PFSK-1 (cell line): ENCODE data around the gene SLC16A6.

ENCODE experiments used
- FOXP2 ChIP-seq: optimal IDR thresholded peaks from 2 replicates; pipeline ENCODE3; 2011; ENCODE audit warnings: borderline replicate concordance, control low read depth, inconsistent platforms; ENCODE audit not compliant: insufficient read depth; ENCODE audit errors: extremely low read length, extremely low read depth
- POLR2AphosphoS5 ChIP-seq: IDR thresholded peaks from 2 replicates; pipeline ENCODE4 v1.6.1; 2012; ENCODE audit warnings: low read depth, mild to moderate bottlenecking, control low read depth, low read length, moderate library complexity
- REST ChIP-seq, 2 experiments: IDR thresholded peaks; 2 replicates each; pipeline versions ENCODE4 v1.6.1 to v1.8.0; 2011 to 2012; ENCODE audit warnings: low read depth in 2 of 2, low read length in 2 of 2, control low read depth in 1 of 2, inconsistent platforms in 1 of 2, mild to moderate bottlenecking in 1 of 2, moderate library complexity in 1 of 2; ENCODE audit not compliant: insufficient read depth in 1 of 2
- SIN3A ChIP-seq: IDR thresholded peaks from 2 replicates; pipeline ENCODE4 v1.6.1; 2012; ENCODE audit warnings: mild to moderate bottlenecking, low read length, moderate library complexity, borderline replicate concordance; ENCODE audit not compliant: insufficient read depth
- TAF1 ChIP-seq: IDR thresholded peaks from 2 replicates; pipeline ENCODE4 v1.6.1; 2012; ENCODE audit warnings: low read length, control low read depth, borderline replicate concordance; ENCODE audit not compliant: insufficient read depth

Gene SLC16A6

DNA sequence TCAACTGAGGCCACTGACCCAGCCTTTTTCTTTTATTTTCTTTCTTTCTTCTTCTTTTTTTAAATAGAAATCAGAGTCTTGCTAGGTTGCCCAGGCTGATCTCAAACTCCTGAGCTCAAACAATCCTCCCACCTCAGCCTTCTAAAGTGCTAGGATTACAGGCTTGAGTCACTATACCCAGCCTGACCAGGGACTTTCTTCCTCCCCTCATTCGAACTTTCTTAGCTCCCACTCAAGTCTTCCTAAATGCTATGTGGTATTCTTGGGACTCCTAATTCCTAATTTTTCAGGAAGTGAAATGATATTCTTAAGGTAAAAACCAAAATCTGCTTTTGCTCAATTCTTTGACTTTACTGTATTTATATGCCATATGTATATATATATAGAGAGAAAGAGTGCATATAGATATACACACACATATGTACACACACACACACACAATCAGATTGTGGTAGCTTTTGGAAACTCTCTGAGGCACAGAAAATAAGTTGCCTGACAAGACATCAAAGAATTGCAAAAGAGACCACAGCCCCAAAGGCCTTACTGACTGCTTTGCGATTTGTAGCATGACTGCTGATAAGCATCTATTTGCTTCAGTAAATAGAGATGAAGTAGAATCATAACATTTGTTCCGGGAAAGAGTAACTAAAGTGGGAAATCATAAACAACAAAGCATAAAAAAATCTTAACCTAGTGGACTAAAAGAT lies 52.6 kb downstream of the SLC16A6 start:
- TF ChIP-seq POLR2AphosphoS5 (no peak), REST (IDR thresholded peaks at IDR 0.05; ENCODE audit: insufficient read depth in 1 of 2, low read depth in 2 of 2, low read length in 2 of 2) (no peak), SIN3A (no peak), FOXP2 (no peak), TAF1 (no peak)

DNA sequence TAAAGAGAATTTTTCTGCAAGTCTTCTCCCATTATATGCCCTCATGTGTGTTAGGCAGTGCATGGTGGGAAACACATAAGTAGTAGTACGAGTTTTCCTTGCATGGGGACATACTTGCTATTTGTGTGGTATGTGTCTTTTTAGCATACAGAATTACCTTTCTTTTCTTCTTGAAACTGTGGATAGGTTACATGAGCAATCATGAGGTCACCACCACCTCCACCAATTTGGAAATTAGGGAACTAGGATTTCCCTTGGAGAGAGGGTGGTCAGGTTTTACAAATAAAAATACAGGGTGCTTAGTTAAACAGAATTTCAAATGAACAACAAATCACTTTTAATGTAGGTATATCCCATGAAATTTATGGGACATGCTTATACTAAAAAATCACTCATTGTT lies 59.4 kb downstream of the SLC16A6 start:
- TF ChIP-seq FOXP2 (no peak), POLR2AphosphoS5 (no peak), TAF1 (no peak)

DNA sequence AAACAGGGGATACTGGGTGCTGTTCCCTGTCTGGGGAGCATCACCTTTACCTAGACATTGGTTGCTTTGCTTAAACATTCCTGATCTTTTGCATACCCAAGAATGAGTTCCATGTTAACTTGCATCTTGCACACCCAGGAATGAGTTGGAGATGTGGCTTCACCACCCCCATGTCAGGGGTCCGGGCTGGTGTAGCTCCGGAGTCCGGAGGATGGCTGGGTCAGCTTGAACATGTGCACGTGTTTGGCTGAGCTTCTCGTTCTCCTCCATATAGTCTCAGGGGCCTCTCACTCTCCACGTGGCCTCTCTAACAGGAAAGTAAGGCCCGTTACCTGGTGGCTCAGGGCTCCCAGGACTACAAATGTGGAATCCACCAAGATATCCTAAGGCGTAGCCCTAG lies 61.3 kb downstream of the SLC16A6 start:
- TF ChIP-seq FOXP2 = no peak
- TF ChIP-seq POLR2AphosphoS5 = no peak
- TF ChIP-seq REST (IDR thresholded peaks at IDR 0.05; ENCODE audit: insufficient read depth in 1 of 2, low read depth in 2 of 2, low read length in 2 of 2) = no peak
- TF ChIP-seq TAF1 = no peak
- no peak for TF ChIP-seq SIN3A

- TF ChIP-seq TAF1 (no peak), SIN3A (no peak), REST (IDR thresholded peaks at IDR 0.05; ENCODE audit: insufficient read depth in 1 of 2, low read depth in 2 of 2, low read length in 2 of 2) (no peak), FOXP2 (no peak), POLR2AphosphoS5 (no peak)
These were observed 61.9 kb downstream of the SLC16A6 start for GRCh38 chr17:68228817-68229570.

DNA sequence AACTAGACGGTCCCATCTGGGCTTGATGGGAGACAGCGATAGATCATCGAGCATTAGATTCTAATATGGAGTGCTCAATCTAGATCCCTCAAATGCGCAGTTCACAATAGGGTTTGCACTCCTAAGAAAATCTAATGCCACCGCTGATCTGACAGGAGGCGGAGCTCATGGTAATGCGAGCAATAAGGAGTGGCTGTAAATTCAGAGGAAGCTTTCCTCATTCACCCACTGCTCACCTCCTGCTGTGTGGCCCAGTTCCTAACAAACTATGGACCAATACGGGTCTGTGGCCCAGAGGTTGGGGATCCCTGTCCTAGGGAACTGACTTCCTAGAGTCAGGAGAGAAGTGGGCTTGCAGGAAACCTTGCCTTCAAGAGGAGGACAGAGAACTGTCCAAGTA lies 68.3 kb downstream of the SLC16A6 start:
- no peak for TF ChIP-seq TAF1
- no peak for TF ChIP-seq FOXP2
- no peak for TF ChIP-seq REST (IDR thresholded peaks at IDR 0.05; ENCODE audit: insufficient read depth in 1 of 2, low read depth in 2 of 2, low read length in 2 of 2)
- TF ChIP-seq POLR2AphosphoS5 = no peak
